Measurements from ENCODE around the gene DNTT.

The DNTT gene

GRCh38 chr10:96311180-96311715 lies 7.0 kb downstream of the DNTT start:
- DNase-seq: no peak

- no peak for DNase-seq
Observed at GRCh38 chr10:96313344-96313743, 9.1 kb downstream of the DNTT start.

GRCh38 chr10:96317067-96317833 lies 13.0 kb downstream of the DNTT start:
- no peak for DNase-seq

- DNase-seq: no peak
Observed at GRCh38 chr10:96319754-96320474, 15.7 kb downstream of the DNTT start.

- DNase-seq: peak; percentile 21
Observed at GRCh38 chr10:96321822-96322221, 17.6 kb downstream of the DNTT start.

- DNase-seq: no peak
Observed at GRCh38 chr10:96322275-96322674, 18.0 kb downstream of the DNTT start.

- no peak for DNase-seq
Observed at GRCh38 chr10:96324447-96324846, 20.2 kb downstream of the DNTT start.

GRCh38 chr10:96325719-96326373 lies 21.6 kb downstream of the DNTT start:
- no peak for DNase-seq

GRCh38 chr10:96327462-96327861 lies 23.2 kb downstream of the DNTT start:
- no peak for DNase-seq

- no peak for DNase-seq
Observed at GRCh38 chr10:96333101-96333500, 28.9 kb downstream of the DNTT start.

- DNase-seq: peak; percentile 13
Observed at GRCh38 chr10:96334616-96335526, 30.6 kb downstream of the DNTT start.

- no peak for DNase-seq
Observed at GRCh38 chr10:96337106-96337505, 32.9 kb downstream of the DNTT start.

GRCh38 chr10:96338279-96338925 lies 34.2 kb downstream of the DNTT start:
- no peak for DNase-seq

- no peak for DNase-seq
Observed at GRCh38 chr10:96339383-96339782, 35.1 kb downstream of the DNTT start.

- peak; percentile 64 for DNase-seq
Observed at GRCh38 chr10:96339956-96340904, 36.0 kb downstream of the DNTT start.

- DNase-seq: no peak
Observed at GRCh38 chr10:96341219-96342182, 37.3 kb downstream of the DNTT start.

GRCh38 chr10:96342402-96342801 lies 38.2 kb downstream of the DNTT start:
- no peak for DNase-seq

- no peak for DNase-seq
Observed at GRCh38 chr10:96344178-96344577, 39.9 kb downstream of the DNTT start.

- DNase-seq: no peak
Observed at GRCh38 chr10:96345222-96345621, 41.0 kb downstream of the DNTT start.

- no peak for DNase-seq
Observed at GRCh38 chr10:96346295-96346694, 42.1 kb downstream of the DNTT start.

Data from NCI-H69 (cell line).